Renal cortical epithelial cell (primary cell): ENCODE results near the gene RTN4R. TPM values are rescaled to one million over a fixed set of nuclear protein-coding genes. Genes with fewer than 3 reads are reported as not detected.
A peak's percentile ranks its signal among the peaks of the same experiment; 100 is the strongest.

ENCODE experiments used
- DNase-seq: peaks from one replicate; pipeline ENCODE4 v3.0.0-alpha.2; 2011; ENCODE audit warnings: low read depth
- total RNA-seq: library from RNA; depleted of rRNA; stranded (reverse); fragments of >200 nt; gene quantifications from 2 replicates; pipeline ENCODE4 v1.2.3, GENCODE V29; 2014

Gene RTN4R
- total RNA-seq, 1 donor from 2014 or later = 2.0 TPM

- DNase-seq = no peak
These were observed 10.7 kb downstream of the RTN4R start for GRCh38 chr22:20257212-20258020.

- DNase-seq = no peak
These were observed 11.4 kb downstream of the RTN4R start for GRCh38 chr22:20256551-20257211.

- no peak for DNase-seq
These were observed 12.1 kb downstream of the RTN4R start for GRCh38 chr22:20256027-20256426.

- DNase-seq = no peak
These were observed 12.9 kb downstream of the RTN4R start for GRCh38 chr22:20254975-20255946.

- DNase-seq = no peak
These were observed 15.0 kb downstream of the RTN4R start for GRCh38 chr22:20253161-20253560.

GRCh38 chr22:20251981-20252380, 16.1 kb downstream of the RTN4R start:
- DNase-seq = no peak

GRCh38 chr22:20251491-20251890, 16.6 kb downstream of the RTN4R start:
- no peak for DNase-seq

GRCh38 chr22:20249797-20250354, 18.2 kb downstream of the RTN4R start:
- no peak for DNase-seq

GRCh38 chr22:20248461-20248978, 19.6 kb downstream of the RTN4R start:
- no peak for DNase-seq

- no peak for DNase-seq
These were observed 20.4 kb downstream of the RTN4R start for GRCh38 chr22:20247608-20248171.

- peak; percentile 29 for DNase-seq
These were observed 21.1 kb downstream of the RTN4R start for GRCh38 chr22:20247010-20247505.

GRCh38 chr22:20246368-20247009, 21.6 kb downstream of the RTN4R start:
- DNase-seq = no peak

- DNase-seq = no peak
These were observed 22.3 kb downstream of the RTN4R start for GRCh38 chr22:20245577-20246367.

- no peak for DNase-seq
These were observed 23.2 kb downstream of the RTN4R start for GRCh38 chr22:20244691-20245576.

GRCh38 chr22:20244250-20244648, 23.9 kb downstream of the RTN4R start:
- no peak for DNase-seq

- peak; percentile 43 for DNase-seq
These were observed 24.4 kb downstream of the RTN4R start for GRCh38 chr22:20243537-20244249.

GRCh38 chr22:20243176-20243536, 25.0 kb downstream of the RTN4R start:
- DNase-seq = no peak
